HG03139 (cell line): ENCODE measurements around the gene ALDH1A1.

ENCODE experiments used
- ATAC-seq: cut with Tn5 transposase; IDR thresholded peaks from one replicate; pipeline ENCODE4 v1.9.1; 2021; ENCODE audit not compliant: unreplicated experiment

ALDH1A1 gene

DNA sequence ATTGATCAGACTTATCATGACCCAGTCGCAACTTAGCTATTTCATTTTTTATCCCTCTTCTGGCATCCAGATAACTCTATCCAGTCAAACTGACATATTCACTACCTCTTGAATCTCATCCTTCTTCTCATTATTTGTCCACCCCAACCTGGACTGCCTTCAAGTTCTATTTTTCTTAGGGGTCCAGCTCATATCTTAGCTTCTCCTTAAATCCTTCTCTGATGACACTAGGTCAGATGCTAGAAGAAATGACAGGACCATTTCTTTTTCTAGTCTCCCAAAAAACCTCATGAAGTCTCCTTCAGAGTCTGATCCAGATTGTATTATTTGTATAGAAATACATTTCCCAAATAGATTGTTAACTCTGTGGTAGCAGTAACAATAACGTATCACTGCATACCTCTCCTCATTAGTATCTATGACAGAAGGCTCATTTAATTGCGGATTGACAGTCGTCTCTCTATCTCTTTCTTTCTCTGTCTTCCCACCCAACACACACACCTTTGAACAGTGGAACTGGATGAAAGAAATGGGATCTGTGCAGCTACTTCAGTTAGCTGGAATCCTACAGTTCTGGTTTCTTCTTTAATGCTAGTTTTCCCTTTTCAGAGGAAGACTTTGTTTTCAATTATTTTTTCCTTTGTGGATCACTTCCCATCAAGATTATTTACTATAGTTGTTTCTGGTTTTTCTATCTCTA lies 33.5 kb downstream of the ALDH1A1 start:
- no peak for ATAC-seq

DNA sequence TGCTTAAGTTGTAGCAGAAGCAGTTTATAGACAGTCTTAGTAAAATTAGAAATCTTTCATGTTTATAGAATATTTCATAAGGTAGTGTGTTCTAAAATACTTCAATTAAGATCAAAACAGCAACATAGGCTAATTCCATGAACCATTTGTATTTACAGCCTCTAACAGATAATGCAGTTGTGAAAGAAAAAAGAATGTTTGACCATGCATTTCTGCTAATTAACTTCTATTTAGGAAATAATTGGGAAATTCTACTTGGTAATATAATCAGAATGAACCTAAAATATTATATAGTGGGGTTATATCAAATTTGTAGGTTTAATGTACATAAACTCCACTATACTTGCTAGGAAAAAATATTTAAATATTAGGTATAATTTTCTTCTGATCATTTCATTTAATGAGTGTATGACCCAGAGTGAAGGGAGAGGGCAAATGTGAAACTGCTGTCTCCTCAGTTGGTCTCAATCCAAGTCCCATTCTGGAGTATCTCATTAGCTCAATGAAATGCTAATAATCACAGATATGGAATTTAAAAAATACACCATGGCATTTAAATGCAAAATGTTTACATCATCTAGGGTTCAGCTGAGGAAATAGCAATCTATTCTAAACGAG lies 34.9 kb downstream of the ALDH1A1 start:
- no peak for ATAC-seq

DNA sequence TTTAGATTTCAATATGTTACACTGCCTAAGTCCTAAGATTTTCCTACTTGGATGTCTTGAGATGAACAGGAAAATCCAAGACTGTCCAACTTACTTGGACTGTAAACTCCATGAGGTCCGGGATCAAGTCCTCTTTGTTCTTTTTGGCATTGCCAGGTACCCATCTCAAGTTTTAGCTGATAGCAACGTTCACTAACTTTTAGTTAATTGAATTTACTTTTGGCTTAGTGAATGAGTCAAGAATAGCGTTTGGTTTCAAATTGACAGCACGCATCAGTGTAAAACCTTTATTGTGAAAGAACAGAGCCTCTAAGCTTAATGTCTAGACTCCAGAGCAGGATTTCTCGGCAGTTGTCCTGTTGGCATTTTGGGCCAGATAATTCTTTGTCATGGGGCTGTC lies 37.2 kb downstream of the ALDH1A1 start:
- ATAC-seq = no peak

DNA sequence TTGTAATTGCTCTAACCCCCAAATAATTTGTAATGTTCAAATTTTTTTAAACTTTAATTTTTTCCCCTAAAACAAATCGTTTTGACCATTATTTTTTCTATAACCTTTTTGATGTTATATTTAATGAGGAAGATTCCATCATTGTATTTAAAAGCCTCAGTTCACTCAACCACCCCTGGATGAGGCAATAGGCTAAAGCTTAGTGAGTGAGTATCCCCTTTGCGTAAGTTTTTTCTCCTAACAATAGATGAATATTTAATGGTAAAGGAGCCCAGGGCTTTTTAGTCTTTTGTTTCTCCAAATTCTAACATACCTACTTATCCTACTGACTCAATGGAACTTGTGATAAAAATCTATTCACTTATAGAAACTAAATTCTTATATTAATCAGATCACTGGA lies 38.1 kb downstream of the ALDH1A1 start:
- ATAC-seq = no peak

DNA sequence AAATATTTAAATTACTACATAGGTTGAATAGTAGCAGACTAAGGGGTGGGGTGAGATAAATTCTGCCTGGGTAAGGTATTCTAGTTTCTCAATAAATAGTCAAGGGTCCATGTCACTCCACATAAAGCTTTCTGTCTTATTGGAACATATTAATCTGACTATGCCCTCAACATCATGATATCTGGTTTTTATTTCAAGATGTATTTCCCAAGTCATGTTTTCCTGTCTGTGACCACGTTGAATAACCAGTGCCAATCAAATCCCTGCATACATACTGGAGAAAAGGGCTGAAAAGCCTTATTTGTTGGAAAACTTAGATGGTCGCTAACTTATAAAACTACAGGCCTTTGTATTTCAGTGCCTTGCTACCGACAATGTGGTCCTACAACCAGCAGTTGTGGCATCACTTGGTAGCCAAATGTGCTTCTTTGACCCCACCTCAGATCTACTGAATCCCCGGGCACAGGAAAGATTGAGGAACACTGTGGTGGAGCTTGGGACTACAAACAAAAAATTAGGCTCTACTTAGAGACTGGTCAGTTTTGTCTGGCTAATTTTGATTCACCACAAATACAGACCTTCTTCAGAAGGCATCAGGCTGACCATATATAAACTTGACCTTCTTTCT lies 39.4 kb downstream of the ALDH1A1 start:
- ATAC-seq = no peak

DNA sequence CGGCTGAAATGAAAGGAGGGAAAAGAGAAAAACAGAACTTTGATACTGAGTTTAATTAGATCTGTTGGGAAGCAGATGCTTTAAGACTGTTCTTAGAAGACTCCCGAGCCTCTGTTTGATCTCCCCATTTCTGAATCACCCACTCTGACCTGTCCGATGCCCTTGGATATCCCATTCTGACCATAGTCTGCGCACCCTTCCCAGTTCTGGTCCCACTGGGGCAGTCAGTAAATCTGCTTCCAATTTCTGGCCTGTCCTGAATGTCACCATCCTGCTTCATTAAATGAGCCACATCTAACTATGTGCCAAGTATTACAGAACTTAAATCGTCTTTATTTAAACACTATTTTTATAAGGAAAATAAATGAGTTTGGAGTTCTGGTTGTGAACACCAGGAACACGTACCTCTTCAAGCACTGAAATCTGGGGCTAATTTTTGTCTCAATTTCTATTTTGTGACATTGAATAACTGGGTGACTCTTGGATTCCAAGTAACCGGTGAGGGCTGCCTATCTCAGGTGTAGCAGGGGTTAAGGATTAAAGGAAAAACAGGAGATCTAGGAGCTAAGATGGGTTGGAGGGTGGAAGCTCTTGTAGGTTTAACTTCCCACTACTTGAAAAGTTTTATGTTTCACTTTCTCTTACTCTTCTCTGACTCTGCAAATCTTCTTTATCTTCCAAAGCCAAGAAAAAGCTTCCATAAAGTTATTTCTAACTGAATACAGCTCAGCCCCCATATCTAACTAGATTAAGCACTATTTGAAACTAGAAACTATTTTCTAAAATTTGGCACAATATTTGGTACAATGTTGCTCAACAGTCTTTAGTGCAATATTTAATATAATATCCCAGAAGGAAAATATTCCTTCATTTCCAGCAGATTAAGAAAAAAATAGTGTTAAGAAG lies 40.1 kb downstream of the ALDH1A1 start:
- ATAC-seq = no peak

DNA sequence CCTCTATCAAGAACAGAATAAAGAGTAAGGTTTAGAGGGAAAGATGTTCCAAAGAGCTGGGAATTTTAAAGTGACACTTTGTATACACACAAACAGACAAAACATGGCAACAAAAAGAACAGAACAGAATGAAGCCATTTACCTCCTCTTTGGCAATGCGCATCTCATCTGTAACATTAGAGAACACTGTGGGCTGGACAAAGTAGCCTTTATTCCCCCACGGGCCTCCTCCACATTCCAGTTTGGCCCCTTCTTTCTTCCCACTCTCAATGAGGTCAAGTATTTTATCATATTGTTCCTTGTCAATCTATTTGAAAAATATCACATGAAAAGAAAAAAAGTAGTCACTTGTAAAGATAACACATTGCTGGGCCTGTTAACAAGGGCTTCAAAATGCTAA lies 41.0 kb downstream of the ALDH1A1 start:
- no peak for ATAC-seq

DNA sequence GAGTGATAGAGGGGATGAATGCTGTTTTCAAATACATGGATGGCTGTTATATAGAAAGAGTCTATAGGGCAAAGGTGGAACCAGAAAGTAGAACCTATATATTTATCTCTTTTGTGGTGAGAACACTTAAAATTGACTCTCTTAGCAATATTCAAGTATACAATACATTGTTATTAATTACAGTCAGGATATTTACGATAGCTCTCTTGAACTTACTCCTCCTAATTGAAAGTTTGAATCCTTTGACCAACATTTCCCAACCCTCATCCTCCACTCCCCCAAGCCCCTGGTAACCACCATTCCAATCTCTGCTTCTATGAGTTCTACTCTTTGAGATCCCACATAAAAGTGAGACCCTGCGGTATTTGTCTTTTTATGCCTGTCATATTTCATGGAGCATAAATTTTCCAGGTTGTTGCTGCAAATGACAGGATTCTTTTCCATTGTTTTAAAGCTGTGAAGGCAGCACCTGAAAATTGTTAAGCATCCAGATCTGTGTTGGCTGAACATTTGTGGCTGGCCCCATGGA lies 41.5 kb downstream of the ALDH1A1 start:
- no peak for ATAC-seq

DNA sequence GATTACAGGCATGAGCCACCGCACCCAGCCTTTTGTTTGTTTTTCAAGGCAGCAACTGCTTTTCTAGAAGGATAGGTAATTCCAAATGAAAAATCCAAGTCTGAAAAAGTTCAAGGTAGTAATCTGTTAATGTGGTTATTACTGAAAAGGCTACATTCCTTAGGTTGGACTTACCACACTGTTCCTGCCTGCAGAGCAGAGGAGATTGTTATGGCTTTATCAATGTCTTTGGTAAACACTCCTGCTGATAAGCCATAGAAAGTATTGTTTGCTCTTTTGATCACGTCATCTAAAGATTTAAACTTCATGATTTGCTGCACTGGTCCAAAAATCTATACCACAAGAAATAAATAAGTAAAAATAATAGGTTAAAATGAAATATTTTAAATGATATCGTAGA lies 43.4 kb downstream of the ALDH1A1 start:
- no peak for ATAC-seq

DNA sequence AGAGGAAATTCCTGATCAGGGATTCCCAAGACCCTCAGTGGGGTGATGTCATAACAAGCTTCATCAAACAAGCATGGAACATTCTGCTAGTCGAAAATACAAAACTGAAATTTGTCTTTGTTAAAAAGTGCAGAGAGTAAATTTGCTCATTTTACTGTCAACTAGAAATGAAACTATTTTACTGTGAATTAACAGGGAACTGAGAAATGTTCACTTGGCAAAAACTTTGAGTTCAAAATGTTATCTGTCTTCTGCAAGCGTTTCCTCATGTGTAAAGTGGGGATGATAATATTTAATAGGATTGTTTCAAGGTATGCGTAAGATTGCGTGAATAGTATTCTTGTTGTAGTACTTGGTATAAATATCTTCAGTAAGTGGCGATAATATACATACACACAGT lies 45.4 kb downstream of the ALDH1A1 start:
- no peak for ATAC-seq

DNA sequence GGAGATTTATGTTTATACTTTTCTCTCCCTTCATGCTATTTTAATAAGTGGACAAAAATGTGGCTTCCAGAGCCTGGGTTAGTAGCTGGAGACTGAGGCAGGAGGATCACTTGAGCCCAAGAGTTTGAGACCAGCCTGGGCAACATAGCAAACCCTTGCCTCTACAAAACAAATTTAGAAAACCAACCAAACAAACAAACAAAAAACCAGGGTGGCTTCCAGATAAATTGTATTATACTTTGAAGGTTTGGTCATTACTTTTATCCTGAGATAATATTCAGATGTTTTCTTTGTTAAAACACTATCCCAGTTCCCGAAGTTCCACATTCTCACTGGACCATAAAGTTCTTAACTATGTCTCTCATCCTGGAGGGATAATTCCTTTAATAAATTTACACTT lies 46.0 kb downstream of the ALDH1A1 start:
- ATAC-seq = no peak

DNA sequence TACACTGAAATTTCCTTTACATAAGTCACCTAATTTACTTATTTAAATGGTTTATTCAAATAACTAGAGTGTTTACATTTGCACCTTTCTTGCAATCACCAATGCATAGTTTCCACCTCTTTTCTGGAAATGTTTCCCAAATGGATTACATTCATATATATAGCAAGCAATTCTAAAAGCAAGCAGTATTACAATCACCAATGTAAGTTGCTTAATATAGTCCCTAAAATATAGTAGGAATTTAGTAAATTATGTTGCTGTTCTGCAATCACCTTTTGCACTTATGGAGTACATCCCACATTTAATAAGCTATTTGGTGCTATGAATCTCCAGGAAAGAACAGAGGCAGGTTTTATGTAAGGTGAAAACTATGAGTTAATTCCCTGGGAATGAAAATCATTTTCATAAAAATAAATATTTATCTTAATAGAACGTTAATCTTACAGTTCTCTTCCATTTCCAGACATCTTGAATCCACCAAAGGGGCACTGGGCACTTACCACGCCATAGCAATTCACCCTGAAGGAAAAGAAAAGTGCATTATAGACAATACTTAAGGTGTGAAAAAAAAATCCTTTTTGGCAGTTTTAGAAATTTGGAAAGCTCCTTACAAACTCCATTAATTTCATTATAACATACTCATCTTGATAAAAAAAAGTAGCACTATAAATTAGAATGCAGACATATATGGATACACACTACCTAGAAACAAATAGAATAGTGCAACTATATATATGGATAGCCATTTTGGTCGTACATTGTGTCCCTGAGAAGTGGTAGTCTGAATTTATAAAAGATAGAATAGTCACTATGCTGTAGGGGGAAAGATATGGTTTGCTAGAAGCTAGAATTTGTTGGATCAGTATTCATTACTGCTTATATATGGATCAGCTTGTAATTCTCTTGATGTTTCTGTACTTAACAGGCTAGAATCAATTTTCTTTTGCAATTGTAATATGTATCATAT lies 47.1 kb downstream of the ALDH1A1 start:
- no peak for ATAC-seq

DNA sequence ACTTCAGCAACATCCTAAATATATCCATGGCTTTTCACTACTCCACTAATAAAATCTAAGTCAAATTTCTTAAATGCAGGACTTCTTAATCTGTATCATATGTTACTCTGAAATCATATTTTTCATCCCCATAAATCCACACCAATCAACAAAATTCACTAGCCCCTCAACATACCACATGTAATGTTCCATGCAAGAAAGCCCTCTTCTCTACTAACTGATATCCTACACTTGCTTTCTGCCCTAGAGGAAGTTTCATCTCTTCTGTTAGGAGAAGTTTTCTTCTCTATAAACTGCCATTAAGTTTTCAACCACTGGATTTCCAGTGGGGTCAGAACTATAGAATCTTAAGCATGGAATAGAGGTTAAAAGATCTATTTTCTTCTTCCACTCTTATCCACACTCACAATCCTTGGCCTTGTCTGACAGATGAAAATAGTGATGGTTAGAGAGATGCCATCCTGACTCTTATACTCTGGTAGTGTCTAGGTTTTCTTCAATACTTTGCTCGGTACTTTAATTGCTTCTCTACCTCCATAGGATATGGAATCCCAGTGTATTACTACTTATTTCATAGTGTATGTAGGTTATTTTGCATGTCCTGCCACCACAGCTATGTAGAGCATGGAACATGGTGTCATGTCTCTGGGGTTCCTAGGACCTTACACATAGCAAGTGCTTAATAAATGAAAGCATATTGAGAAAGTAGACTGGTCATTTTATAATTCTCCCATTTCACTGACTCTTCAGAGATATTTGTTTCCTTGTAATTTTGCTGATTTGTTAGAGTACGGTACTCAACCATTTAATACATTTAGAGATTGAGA lies 48.4 kb downstream of the ALDH1A1 start:
- ATAC-seq = no peak

DNA sequence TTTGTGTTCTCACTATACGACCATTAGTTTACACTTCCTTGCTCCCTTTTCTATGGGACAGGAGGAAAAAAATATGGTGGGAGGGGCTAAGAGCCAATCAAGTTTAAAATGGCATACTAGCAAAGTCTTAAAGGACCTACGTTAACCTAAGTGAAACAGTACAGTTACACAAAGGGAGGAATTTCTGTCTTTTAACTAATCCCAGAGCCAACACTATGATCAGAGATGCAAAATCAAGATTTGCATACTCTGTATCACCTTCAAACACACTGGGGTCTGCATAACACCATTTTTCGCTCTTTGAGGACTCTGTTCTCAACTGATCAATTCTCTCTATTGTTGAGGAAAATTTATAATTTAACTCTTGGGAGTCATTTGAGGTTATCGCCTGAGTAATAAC lies 49.8 kb downstream of the ALDH1A1 start:
- ATAC-seq = no peak

DNA sequence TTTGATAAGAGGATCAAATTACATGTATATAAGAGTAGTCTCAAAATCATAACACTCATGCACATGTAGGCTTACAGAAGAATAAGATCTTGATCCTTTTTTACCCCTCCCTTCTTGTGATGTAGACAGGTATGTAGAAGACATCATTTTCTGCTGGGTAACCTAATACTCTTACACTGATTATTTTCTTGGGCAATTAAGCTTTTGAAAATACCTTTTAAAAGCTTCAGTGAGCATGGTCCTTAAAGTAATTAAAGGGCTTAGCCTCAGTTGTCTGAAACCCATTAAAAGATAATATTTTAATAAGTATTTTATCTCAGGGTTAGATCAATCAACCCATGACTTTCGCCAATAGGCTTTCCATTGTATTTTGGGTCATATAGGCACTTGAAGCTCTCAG lies 50.6 kb downstream of the ALDH1A1 start:
- ATAC-seq = no peak

DNA sequence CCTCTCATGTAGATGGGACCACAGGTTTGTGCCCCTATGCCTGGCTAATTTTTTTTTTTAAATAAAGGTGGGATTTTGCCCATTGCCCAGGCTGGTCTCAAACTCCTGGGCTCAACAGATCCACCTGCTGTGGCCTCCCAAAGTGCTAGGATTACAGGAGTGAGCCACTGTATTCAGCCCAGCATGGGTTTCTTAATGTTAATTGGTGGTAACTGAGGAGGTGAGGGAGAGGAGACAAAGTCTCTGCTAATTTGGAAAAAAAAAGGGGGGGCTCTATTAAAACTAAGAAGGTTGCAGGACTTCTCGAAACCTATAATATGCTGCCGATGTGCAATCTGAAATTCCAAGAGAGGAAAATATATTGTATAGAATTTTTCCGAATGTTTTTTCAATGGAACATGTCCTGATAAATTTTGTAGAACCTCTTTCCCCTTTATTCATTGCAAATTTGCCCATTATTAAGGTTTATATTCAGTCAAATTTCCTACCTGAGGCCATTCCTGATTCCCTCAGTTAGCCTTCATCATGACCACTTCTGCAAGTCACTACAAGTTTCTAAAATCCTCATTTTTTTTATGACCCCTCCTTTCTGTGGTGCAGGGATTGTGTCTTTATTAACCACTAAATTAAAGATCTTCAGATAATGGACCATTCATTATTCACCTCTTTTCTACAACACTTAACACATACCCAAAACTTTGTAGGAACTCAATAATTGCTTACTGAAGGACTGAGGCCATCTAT lies 52.9 kb downstream of the ALDH1A1 start:
- ATAC-seq = no peak

DNA sequence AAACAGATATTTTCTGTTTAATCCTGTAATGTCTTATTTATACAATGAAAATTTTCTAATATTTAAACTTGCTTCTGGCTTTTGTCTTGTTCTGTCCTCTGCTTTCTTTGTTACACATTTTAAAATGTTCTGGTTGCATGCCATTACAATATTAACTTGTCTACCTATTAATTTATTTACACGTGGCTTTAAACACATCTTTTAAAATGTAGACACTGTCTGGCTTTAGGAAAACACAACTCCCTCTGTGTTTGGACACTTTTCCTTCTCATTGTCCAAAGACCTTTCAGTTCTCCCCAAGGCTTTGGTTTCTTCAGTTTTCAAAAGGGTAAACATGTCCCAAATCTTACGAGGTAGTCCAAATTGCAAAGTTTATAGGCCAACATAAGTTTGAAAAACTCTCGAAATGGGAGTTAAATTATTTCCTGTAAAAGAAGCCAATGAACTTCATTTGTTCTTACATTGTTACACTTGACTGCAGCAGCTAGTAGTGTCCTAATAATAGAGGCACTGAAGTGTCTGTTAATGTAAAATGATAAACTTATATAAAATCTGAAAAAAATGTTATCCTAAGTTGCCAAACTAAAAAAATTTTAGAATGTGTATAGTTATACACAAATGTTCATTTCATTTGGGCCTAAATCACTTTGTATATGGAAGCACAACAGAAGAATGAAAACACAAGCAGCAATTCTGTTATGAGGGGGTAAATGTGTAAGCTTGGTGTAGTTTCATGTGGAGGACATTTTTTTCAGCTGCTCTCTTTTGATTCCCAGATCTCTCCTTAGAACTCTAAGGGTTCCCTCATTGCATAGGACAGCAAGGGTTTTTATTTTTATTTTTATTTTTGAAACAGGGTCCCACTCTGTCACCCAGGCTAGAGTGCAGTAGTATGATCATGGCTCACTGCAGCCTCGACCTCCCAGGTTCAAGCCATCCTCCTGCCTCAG lies 53.8 kb downstream of the ALDH1A1 start:
- ATAC-seq = no peak
